GM18499 (cell line): ENCODE results near the gene SERGEF.

ENCODE experiments used
- ATAC-seq: cut with Tn5 transposase; IDR thresholded peaks from one replicate; pipeline ENCODE4 v1.9.1; 2021; ENCODE audit warnings: moderate number of reproducible peaks; ENCODE audit not compliant: insufficient read depth, unreplicated experiment

SERGEF gene

DNA sequence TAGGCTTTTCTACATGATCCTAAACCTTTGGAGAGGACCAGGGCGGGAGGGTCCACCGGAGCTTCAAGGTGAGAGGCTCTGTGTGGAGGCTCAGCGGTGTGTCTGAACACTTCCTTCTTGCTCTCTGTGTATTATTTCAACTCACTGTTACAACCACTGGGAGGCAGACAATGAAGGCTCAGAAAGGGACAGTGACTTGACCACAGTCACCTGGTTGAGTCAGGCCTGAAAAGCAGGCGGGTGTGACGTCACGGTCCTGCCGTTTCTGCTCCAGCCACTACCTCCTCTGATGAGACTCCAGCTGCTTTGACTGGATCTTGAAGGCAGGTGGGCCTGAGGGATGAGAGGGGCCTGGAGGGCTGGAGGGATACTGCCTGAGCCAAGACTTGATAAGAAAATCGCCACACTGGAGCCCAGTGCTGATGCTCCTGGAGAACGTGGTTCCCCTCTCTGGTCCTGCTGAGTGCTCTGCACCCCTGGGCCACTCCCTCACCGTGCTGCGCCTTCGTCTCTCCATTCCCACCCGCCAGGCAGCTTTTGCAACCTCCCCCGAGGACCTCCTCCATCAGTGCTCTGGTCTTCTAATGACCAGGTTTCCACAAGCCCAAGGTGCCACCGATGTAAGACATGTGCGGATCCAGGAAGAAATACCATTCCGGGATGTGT is 250.4 kb downstream of the SERGEF start:
- no peak for ATAC-seq

DNA sequence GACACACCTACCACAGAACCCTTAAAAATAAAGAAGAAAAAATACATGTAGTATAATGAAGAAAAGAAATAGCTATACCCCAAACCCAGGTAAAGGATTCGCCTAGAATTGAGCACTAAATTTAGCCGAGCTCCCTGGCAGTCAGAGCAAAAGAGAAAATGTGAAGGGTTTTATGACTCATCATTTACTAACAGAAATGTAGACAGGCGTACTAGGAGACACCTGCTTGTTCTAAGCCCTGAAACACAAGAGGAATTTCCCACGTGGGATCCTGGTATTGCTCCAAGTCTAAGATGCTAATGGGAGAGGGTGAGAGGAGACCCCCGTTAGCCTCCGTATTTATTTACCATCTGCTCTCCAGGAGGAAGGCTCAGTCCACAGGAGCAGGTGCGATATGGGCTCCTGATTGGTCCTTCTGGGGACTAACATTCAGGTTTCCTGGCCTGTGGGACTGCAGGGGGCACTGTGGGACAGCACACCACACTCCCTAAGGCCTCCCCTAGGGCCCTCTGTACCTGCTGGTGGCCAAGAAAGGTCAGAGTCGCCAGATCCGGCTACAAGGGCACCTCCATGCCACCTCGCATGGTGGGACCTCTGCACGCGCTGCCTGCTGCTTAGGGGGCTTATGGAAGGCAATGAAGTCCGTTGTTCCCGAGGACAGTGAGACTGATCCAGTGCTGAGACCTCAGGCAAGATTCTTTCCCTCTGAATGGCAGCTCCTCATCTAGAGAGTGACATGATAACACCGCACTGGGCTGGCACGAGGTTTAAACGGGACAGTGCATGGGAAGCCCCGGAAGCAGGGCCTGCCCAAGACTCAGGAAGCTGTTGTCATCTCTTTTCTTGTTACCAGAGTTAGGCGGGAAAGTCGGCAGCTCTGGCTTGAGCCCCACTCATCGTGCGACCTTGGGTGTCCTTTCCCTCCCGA is 252.5 kb downstream of the SERGEF start:
- peak; percentile 43 for ATAC-seq

DNA sequence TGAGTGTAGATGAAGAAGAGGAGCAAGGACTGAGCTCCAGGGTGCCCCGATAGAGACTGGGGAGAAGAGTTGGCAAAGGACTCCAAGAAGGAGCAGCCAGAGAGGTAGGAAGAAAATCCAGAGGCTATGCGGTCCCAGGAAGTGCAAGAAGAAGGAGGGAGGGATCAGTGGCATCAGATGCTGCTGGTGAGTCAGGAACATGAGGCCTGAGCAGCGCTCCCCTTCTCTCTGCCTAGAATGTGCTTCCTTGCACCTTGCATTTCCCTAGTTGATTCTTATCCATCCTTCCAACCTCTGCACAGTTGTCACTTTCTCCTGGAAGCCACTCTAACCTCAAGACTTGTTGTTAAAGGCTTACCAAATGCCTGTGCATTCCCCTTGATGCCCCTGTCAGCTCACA is 257.0 kb downstream of the SERGEF start:
- ATAC-seq = no peak

DNA sequence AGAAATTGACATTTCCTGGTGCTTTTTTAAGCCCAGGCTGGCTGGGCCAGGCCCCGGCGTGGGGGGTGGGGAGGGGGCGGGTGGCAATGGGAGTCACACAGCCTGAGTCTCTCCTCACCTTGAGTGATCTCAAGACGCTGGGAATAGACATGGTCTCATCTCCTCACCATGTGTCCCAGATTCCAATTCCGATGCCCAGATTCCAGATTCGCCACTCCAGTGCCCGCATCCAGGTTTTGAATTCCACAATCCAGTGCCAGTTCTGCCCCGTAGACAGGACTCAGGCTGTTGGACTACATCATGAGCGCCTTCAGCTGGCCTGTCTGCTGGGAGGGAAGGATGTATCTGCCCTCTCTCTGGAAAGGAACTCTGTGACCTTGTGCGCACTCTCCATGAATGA is 259.2 kb downstream of the SERGEF start:
- no peak for ATAC-seq

DNA sequence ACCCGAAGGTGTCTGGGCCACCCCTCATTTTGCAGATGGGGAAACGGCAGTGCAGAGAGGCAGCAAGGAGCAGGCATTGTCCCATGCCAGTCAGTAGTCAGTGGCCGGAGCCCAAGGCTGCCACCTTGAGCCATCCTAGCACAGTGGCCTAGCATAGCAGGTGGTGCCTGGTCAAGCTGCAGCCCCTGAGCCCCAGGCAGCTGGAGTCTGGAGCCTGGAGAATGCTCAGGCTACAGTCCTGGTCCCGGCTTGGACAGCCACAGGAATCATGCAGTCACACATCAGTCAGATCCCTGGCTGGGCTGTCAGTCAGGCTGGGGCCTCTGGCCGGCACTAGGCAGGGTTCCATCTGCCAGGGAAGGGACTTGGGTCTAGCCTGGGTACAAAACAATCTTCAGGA is 259.7 kb downstream of the SERGEF start:
- no peak for ATAC-seq

DNA sequence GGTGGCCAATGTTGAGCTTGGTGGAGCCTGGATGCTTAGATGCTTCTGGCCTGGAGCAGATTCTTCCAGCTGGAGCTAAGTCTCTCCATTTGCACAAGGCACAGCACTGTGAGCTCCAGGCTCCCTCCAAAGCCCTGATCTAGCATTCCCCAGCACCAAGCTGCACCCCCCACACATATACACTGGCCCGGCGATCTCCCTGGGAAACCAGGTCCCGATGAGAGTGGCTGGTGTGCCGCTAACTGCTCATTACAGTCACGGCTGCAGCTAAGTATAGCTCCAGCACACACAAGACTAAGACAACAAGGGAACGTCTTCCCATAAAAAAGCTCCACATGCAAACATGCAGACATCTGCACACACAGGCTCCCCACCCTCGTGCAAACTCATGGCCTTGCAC is 260.7 kb downstream of the SERGEF start:
- ATAC-seq = no peak

DNA sequence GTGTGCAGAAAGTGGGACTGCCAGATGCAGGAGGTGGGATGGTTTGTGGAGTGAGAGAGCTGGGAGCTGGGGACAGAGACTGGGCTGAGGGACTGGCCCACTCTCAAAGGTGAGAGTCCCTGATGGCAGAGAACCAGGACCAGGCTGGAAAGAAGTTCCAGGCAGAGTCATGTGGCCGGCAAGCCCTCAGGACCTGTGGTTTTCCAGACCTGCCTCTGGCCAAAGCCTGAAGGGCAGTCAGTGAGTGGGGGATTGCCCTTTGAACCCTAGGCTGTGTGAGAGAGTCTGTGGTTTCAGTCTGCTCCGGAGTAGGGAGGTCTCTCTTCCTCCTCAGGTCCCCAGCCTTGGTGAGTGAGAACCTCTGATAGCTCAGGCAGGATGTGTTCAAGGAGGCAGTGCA is 261.3 kb downstream of the SERGEF start:
- no peak for ATAC-seq

DNA sequence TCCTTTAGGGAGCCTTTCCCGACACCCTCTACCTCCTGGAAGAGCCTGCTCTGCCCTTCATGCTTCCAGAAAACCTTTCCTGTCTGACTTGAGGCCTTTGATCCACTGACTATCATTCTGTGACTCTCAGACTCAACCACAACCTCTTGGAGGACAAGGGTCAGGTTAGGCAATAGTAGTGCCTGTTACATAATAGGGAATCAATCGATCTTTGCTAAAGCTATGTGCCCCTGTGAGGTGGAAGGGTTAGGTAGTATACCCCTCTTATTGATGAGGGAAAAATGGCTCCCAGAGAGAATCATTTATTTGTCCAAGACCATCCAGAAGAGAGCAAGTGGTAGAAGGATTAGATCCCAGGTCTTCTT is 262.1 kb downstream of the SERGEF start:
- ATAC-seq = no peak

DNA sequence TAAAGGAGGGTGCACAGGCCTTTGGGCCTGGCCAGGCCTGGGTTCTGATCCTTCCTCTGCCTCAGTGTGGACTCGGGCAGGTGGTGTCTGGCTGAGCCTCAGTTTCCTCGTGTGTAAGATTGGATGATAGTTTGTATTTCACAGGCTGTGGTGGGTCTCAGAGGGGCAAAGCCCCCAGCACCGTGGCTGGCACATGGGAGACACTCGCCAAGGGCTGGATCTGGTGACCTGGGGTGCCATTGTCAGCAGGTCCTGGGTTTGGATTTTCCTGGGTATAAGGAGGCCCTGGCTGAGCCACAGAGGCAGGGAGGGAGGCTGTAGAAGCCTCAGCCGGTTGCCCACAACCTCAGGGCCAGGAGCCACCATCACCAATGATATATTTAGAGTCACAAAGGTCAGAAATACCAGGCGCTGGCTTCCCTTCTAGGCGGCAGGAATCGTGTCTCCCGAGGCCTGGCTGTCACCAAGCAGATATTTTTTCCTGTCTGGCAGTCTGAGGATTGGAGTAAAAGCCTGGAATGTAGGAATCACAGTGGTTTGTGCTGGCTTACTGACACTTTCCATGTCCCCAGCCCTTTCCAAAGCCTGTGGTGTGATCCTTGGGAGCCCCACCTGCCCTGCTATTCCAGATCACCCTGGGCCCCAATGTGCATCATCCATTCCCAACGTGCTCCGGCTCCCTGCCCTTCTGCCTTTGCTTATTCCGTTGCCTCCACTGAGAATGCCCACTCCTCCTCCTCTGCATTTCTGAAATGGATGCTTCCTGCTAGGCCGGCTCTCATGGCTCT is 262.6 kb downstream of the SERGEF start:
- no peak for ATAC-seq

DNA sequence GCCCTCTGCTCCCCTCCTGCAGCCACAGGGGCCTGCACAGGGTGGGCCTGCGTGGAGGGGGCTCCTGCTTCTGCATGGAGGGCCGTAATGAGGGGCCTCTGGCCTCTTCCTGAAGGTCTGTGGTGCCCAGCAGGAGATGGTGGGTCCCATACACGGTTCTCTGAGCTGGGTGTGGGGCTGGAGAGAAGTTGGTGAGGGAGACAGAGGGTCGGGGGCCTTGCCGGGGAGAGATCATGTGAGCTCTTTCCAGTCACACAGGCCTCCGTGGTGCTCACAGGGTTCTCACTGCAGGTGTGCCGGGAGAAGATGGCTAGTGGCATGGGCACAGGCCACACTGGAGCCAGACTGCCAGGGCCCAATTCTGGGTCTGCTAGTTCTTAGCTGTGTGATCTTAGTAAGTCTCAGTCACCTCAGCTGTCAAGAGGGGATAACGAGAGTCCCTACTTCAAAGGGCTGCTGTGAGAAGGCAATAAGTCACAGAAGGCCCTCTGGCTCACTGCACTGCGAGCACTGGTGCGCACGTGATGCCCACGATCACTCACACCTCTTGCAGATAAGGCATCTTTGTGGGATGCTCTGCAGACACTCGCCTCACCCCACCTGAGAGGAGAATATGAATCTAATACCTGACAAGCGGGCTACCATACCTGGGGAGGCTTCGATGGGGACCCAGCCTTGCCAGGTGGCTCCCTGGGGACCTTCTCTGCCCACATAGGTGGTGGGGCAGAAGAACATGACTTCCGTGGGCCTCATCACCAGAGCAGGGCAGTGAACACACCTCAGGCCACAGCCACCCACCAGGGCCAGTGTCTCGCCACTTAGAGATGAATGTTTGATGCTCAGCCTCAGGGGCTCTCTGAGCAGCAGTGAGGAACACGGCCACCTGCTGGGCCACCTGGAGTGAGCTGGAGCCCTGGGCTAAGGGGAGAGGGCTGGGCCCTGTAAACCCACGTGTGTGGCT is 263.8 kb downstream of the SERGEF start:
- no peak for ATAC-seq

DNA sequence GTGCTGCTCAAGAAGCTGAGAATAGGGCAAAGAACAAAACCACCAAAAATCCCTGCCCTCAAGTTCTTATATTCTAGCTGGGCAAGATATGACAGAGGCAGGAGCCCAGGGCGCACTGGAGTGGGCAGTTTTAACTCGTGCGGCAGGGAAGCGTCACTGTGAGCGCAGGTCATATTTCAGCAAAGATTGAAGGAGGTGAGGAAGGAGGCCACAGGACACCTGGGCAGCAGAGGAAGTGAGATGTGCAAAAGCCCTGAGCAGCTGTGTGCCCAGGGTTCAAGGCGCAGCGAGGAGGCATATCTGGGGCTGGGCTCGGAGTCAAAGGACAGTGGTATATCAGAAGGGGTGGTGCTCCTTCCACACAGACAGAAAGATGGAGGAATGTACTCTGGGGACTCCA is 264.8 kb downstream of the SERGEF start:
- no peak for ATAC-seq

DNA sequence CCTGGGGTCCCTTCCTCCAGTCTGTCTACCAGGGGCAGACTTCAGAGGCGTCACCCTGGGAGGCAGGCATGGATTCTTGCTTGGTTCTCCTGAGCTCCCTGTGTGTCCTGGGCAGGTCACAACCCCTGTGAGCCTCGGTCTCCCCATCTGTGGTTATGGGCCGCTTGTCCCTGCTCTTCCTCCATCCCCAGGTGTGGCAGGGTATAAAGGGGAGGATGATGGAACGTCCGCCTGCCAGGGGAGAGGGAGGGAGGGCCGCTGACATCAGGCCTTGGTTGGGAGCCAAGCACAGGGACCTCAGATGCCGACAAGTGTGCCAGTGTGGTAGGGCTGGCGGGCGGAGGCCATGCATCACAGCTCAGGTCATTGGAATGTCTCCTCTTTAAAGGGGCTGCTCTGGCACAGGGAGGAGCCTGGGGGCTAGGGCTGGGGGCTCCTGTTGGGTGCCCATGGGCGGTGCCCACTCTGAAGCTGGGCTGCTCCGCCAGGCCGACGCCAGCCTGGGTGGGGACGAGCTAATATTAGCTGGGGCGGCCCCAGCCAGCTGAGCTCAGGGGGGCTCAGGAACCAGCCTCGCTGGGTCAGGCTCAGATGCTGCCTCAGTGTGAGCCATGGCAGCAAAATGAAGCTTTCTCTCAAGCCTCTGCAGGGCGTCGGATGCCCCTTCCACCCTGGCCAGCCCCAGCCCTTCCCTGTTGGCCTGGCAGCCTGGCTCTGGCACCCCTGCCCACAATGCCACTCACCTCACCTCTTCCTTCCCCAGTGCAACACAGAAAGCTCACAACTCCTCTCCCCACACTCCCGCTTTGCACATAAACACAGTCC is 265.5 kb downstream of the SERGEF start:
- no peak for ATAC-seq

DNA sequence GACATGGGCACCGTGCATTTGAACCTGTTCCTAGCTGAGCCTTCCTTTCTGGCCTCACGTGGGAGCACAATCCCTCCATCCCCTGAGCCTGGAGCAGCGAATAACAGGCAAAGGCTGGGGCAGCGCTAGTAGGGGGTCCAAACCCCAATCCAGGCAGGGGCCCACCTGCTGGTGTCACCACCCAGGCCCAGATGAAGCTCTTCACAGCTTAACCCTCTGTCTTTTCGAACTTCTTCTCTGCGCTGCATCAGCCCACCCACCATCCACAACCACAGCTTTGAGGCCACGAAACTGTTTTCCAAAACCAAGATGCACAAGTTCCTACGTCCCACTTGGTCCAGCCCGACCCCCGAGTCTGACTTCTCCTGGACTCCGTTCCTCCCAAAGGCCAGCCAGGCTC is 266.8 kb downstream of the SERGEF start:
- ATAC-seq = no peak

DNA sequence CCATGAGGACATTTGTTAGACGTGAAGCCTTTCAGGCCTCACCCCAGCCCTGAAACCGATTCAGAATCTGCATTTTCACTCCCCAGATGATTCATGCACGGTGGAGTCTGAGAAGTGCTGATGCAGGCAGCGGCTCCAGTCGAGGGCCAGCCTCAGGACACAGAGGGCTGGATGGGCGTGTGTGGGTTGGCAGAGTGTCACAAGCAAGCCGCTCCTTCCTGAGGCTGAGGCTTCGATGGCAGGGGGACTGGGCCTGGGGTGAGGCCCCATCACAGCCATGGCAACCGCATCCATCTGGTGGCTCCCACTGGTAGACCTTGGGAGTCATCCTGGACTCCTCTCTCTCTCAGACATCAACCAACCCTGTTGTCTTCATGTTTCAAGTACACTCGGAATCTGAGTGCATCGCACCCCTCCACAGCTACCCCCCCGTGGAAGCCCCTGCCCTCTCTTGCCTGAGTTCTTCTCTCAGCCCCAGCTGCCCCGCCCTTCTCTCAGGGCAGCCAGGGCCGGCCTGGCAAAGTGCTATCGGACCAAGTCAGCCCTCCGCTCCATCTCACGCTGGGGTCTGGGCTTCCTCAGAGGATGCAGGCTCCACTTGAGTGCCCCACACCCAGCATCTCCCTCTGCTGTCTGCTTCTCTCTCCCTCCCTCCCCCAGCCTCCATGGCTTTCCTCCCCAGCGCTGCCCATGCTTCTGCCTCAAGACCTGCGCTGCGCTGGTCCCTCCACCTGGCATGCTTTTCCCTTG is 267.6 kb downstream of the SERGEF start:
- ATAC-seq = no peak

DNA sequence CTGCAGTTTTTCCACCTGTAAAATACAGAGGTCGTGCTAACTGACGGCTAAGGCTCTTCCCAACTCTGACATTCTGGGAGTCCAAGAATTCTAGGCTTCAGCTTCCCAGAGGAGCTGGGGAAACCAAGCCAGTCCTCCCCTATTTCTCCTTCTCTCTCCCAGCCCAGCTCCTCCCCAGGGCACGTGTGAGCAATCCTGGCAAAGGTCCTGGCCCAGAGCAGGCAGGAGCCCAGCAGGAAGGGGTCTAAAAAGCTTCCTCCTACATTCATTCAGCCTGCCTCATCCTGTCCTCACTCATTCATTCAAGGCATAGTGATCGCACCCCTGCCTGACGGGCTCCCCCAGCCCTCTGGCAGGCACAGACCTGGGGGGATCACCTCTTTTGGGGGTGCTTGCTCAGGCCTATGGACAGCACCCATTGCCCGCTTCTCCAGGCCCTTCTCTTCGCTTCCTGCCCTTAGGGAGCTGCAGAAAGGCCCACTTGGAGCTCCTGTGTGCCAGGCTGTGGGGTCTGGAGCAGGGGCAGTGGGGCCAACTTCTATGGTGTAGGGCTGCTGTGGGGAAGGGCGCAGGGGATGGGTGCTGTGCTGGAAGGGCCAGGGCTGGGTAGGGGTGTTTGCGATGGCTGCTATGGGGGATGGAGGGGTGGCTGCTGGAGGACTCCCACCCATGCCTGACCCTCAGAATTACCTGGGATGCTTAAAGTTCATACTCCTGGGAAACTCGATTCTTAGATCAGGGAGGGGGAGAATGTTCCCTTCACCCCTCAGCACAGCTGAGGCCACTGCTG is 268.5 kb downstream of the SERGEF start:
- ATAC-seq = no peak

DNA sequence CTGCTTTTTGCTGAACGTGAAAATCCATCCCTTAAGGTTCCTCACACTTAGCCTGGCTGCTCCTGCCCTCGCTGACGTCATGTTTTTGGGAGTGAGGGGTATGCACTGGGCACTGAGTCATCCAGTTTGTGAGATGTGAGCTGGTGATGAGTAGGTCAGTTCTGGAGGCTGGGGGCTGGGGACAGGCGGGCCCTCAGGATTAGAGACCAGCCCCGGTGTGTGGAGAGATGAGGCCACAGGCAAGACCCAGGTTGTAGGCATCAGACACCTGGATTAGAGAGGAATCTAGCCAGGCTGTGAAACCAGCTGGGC is 269.1 kb downstream of the SERGEF start:
- ATAC-seq = no peak

DNA sequence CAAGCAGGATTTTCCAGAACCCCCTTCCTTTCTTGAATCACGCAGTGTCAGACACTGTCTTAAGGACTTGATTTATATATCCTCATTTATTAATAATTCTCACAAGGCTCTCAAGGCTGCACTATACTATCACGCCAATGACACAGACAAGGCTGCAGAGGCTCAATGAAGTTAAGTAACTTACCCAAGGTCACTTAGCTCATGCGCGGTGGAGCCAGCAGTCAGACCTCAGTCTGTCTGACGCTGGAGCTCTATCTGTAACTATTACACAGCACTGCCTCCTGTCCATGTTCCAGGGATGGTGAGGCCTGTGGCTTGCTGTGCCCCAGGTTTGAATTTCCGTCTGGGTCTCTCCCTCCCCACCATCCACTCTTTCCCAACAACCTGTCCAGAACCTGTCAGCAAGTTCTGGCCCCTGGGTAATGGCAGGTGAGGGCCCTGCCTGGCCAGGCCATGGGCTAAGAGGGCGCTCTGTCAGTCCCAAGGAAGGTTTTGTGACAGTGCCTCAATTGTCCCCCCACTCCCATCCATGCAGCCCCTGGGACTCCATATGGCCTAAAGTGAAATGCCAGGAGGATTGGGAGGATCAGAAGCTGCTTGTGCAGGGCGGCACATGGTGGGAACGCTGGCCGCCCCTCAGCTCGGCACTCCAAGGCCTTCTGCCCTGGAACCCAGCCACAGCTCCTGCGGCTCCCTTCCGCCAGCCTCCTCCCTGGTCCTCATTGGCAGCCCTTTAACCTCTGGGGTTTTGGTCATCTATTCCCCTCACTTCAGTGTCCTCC is 269.6 kb downstream of the SERGEF start:
- ATAC-seq = no peak
